Measurements from ENCODE around the gene CGREF1. TPM values are rescaled to one million over a fixed set of nuclear protein-coding genes. Genes with fewer than 3 reads are reported as not detected.

Gene CGREF1
- total and polyA plus RNA-seq, 2 experiments from 2014 or later: 0.48 to 0.55 TPM

DNA sequence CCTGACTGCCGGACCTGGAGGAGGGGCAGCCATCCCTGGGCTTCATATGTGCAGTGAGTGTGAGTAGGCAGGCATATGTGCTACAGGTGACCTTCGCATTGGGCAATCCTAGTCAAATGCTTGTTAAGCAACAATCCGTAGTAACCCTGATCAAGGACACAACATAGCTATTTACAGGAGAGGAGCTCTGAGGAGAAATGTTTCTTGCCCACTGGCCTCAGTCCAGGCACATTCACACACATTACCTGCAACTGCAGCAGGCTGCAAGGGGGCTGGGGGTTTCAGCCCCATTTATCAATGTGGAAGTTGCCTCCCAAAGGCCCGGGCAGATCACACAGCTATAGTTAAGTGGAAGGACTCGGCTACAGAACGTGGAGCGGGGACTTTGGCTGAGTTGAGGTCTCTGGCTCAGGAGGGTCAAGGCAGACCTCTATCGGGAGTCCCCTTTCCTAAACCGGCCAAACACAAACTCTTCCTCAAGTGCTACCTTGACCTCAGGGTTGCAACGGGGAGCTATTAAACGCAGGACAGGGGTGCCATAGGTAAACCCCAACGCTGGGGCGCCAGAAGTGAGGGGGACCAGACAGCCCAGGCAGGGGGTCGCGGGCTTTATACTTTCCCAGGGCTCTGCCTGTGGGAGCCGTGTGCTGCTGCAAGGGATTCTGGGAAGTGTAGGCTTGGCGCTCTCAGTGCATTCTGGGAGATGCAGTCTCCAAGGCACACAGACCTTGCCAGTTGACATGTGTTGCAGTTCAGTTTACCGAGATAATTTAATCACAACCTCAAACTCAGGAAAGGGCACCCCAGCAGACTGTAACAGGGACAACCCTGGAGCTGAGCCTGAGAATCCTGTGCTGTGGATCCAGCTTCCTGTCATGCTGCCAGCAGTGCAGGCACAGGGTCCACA lies 22.9 kb downstream of the CGREF1 start:
- Histone ChIP-seq H3K9me3 (ENCODE audit: low read depth) (no peaks in the 10 kb centered on the region), H3K4me1 (ENCODE audit: low read depth) (no peaks in the 10 kb centered on the region), H3K4me3 (no peak overlapping the region), H3K36me3 (no peaks in the 10 kb centered on the region), H3K27ac (peak overlapping the region; percentile 8), H3K27me3 (no peaks in the 10 kb centered on the region)
- TF ChIP-seq, protein P1, sequence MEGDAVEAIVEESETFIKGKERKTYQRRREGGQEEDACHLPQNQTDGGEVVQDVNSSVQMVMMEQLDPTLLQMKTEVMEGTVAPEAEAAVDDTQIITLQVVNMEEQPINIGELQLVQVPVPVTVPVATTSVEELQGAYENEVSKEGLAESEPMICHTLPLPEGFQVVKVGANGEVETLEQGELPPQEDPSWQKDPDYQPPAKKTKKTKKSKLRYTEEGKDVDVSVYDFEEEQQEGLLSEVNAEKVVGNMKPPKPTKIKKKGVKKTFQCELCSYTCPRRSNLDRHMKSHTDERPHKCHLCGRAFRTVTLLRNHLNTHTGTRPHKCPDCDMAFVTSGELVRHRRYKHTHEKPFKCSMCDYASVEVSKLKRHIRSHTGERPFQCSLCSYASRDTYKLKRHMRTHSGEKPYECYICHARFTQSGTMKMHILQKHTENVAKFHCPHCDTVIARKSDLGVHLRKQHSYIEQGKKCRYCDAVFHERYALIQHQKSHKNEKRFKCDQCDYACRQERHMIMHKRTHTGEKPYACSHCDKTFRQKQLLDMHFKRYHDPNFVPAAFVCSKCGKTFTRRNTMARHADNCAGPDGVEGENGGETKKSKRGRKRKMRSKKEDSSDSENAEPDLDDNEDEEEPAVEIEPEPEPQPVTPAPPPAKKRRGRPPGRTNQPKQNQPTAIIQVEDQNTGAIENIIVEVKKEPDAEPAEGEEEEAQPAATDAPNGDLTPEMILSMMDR (IDR thresholded peaks at IDR 0.05; ENCODE audit: low read depth, low read length): no peak
- DNase-seq (ENCODE audit: low read depth in 1 of 2, low spot score in 1 of 2): peak; percentile 63 to 72

- no peaks in the 10 kb centered on the region for H3K27me3 ChIP-seq
- H3K9me3 ChIP-seq (ENCODE audit: low read depth): no peaks in the 10 kb centered on the region
- H3K36me3 ChIP-seq: no peaks in the 10 kb centered on the region
- TF ChIP-seq, protein P1 (IDR thresholded peaks at IDR 0.05; ENCODE audit: low read depth, low read length): no peak
- no peak overlapping the region for H3K4me3 ChIP-seq
- no peak overlapping the region for H3K27ac ChIP-seq
- DNase-seq (ENCODE audit: low read depth in 1 of 2, low spot score in 1 of 2): no peak
- H3K4me1 ChIP-seq (ENCODE audit: low read depth): no peaks in the 10 kb centered on the region
Measured at GRCh38 chr2:27095427-27095744, 23.5 kb downstream of the CGREF1 start.

DNA sequence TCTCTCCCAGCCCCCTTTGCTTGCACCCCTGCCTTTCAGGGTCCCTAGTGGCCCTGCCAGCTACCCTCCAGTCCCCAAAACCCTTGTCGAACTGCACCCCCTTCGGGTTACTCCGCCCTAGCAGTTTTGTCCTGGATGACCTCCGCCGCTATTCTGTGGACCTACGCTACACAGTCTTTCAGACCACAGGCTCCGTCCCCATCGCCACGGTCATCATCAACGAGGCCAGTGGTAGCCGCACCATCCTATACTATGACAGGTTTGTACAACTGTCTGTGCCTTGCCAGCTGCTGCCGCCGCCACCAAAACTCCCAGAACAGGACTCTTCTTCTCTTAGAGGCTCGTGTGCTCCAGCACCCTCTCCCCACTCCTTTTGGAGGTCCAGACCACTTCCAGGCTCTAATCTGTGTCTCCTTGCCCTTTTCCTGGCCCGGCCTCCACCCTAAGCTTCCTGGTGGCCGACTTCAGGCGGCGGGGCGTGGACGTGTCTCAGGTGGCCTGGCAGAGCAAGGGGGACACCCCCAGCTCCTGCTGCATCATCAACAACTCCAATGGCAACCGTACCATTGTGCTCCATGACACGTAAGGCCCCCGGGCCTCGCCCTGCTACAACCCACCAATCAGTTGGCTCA lies 24.5 kb downstream of the CGREF1 start:
- no peaks in the 10 kb centered on the region for H3K4me1 ChIP-seq (ENCODE audit: low read depth)
- no peaks in the 10 kb centered on the region for H3K27me3 ChIP-seq
- no peak overlapping the region for H3K27ac ChIP-seq
- TF ChIP-seq, protein P1 (IDR thresholded peaks at IDR 0.05; ENCODE audit: low read depth, low read length): no peak
- no peak overlapping the region for H3K4me3 ChIP-seq
- no peak for DNase-seq (ENCODE audit: low read depth in 1 of 2, low spot score in 1 of 2)
- no peaks in the 10 kb centered on the region for H3K9me3 ChIP-seq (ENCODE audit: low read depth)
- H3K36me3 ChIP-seq: no peaks in the 10 kb centered on the region

- DNase-seq (ENCODE audit: low read depth in 1 of 2, low spot score in 1 of 2): no peak
- Histone ChIP-seq H3K4me1 (ENCODE audit: low read depth) (no peaks in the 10 kb centered on the region), H3K27me3 (no peaks in the 10 kb centered on the region), H3K27ac (no peak overlapping the region), H3K4me3 (no peak overlapping the region), H3K9me3 (ENCODE audit: low read depth) (no peaks in the 10 kb centered on the region), H3K36me3 (no peaks in the 10 kb centered on the region)
- TF ChIP-seq, protein P1 (IDR thresholded peaks at IDR 0.05; ENCODE audit: low read depth, low read length): no peak
Measured at GRCh38 chr2:27093430-27094352, 25.2 kb downstream of the CGREF1 start.

DNA sequence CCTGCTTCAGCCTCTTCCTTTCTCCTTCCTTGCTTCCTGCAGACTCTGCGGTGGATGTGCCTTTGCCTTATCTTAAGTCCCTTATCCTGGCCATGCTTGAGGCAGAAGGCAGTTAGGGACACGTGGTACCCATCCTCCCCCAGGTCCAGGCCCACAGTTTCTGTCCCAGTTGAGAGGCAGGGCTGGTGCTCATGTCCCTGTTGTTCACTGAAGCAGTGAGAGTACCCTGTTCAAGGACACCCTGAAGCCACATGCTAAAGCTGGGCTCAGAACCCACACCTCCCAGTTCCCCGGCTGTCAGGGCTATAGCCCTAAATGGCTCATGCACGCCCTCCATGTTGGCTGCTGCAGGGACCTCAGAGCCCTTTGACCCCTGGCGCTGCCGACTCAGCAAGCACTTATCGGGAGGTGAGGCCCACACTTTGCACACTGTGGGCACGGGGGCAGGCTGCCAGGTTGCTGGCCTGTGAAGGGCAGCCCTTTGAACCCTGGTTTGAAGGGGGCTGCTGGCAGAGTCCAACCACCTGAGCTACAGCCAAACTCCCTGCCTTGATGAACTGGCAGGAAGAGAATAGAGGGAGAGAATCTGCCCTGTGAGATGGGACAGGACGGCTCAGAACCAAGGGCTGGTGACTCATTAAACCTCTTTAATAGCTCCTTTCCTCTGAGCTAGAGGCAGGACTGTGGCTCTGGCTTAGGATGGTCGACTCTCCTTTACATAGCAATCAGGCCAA lies 26.1 kb downstream of the CGREF1 start:
- TF ChIP-seq, protein P1 (IDR thresholded peaks at IDR 0.05; ENCODE audit: low read depth, low read length): no peak
- DNase-seq (ENCODE audit: low read depth in 1 of 2, low spot score in 1 of 2): no peak
- Histone ChIP-seq H3K4me3 (no peak overlapping the region), H3K36me3 (no peaks in the 10 kb centered on the region), H3K4me1 (ENCODE audit: low read depth) (peaks cover 4% of the 10 kb centered on the region), H3K27ac (no peak overlapping the region), H3K27me3 (no peaks in the 10 kb centered on the region), H3K9me3 (ENCODE audit: low read depth) (no peaks in the 10 kb centered on the region)
